Activated CD8-positive, alpha-beta memory T cell treated with anti-CD3 and anti-CD28 coated beads for 4 hours (primary cell): ENCODE measurements around the gene KNL1.
"Not testable (repeated sequence)": the region's sequence is repeated elsewhere in the genome, so short reads cannot be mapped to it uniquely, and the experiment has no call there.

Source experiments
- DNase-seq, 2 donors: peaks; one replicate each; pipeline ENCODE4 v3.0.0-alpha.2; 2020; ENCODE audit warnings: low read depth in 2 of 2

Gene KNL1

GRCh38 chr15:40676906-40677305, 82.9 kb downstream of the KNL1 start:
- not testable (repeated sequence) for DNase-seq

DNA sequence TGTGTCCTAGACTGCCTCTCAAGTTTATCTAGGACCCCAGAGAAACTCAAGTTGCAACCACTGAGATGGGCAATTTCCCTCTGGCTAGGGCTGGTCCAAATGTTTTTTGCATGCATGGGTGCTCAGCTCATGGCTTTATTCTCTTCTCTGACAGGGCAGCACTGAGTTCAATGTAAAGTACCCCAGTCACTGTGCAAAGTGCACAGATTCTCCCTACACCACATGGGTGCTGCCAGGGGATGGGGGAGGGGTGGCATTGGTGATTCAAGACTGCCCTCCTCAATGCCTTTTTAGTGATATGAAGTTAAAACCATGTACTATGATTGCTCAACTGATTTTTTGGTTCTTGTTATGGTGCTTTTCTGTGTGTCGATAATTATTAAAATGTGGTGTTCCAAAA, 86.1 kb downstream of the KNL1 start:
- DNase-seq = no peak

GRCh38 chr15:40680959-40681358, 86.9 kb downstream of the KNL1 start:
- not testable (repeated sequence) for DNase-seq

DNA sequence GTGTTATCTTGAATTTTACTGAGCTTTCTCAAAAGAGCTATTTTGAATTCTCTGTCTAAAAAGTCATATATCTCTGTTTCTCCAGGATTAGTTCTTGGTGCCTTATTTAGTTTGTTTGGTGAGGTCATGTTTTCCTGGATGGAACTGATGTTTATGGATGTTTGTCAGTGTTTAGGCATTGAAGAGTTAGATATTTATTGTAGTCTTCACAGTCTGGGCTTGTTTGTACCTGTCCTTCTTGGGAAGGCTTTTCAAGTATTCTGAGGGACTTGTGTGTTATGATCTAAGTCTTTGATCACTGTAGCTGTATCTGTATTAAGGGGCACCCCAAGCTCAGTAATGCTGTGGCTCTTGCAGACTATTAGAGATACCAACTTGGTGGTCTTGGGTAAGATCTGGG, 90.3 kb downstream of the KNL1 start:
- no peak for DNase-seq

GRCh38 chr15:40685376-40685775, 91.3 kb downstream of the KNL1 start:
- no peak for DNase-seq

GRCh38 chr15:40688932-40689799, 95.1 kb downstream of the KNL1 start:
- DNase-seq = no peak

GRCh38 chr15:40691737-40692136, 97.7 kb downstream of the KNL1 start:
- DNase-seq = no peak

DNA sequence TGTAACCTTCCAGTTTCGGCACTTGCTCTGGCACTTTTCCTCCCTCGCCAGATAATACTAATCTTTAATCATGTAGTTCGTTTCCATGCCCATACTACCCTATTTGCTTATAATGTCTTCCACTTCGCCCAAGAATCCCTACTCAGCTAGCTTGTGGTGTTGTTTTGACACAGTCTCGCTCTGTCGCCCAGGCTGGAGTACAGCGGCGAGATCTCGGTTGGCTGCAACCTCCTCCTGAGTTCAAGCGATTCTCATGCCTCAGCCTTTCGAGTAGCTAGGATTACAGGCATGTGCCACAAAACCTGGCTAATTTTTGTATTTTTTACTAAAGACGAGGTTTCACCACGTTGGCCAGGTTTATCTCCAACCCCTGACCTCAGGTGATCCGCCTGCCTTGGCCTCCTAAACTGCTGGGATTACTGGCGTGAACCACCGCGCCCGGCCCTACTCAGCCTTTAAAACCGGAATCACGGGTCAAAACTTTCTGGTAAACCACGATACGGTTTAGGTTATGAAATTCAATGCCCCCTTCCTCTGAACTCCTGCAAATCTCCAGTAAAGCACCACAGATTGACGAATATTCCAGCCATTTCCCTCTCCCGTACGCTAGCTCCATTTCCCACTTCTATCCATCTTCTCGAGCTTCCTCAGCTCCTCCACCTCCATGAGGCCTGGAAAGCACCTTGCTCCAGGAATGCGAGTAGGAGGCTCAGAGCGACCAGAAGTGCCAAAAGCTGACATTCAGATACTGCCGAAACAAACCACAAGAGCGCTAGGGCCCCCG, 100.0 kb downstream of the KNL1 start:
- no peak for DNase-seq

GRCh38 chr15:40694688-40695468, 100.8 kb downstream of the KNL1 start, which contains the start of gene RAD51:
TSS of gene RAD51 (plus strand) at chr15:40695174. CDS start at chr15:40698759, 3,585 bp downstream.
- DNase-seq = peak; percentile 79 to 85

- DNase-seq = no peak
Observed at GRCh38 chr15:40695469-40695890, 101.4 kb downstream of the KNL1 start.

DNA sequence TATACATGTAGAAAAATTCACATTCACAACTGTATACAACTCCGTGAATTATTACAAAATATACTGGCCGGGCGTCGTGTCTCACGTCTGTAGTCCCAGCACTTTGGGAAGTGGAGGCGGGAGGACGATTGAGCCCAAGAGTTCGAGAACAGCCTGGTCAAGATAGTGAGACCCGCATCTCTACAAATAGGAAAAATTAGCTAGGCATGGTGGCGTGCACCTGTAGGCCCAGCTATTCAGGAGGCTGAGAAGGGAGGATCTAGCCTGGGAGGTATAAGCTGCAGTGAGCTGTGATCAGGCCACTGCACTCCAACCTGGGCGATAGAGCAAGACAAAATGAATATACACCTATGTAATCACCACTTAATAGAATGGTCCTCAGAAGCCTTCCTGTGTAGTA, 102.2 kb downstream of the KNL1 start:
- DNase-seq = no peak

GRCh38 chr15:40697916-40698315, 103.9 kb downstream of the KNL1 start:
- no peak for DNase-seq

DNA sequence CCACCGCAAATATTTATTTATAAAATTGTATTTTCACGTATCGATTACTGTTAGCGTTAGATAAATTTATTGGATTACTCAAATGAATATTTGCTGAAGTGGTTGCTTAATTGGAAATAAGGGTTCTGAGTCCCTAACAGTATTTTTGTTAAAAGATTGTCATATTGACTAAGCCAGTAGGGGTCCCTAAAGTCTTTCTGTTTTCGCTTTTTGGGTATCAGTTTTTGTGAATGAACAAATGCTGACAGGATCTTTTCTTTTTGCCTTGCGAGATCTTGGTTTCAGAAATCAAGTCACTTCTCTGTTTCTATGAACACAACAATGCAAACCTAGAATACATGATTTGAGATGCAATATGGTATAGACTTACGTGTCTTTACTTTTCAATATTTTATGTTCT, 108.0 kb downstream of the KNL1 start:
- DNase-seq = no peak

GRCh38 chr15:40706121-40706520, 112.1 kb downstream of the KNL1 start:
- no peak for DNase-seq
